IMR-90 (cell line): ENCODE data around the gene CFAP119. TPM values are rescaled to one million over a fixed set of nuclear protein-coding genes. Genes with fewer than 3 reads are reported as not detected.

Source experiments
- ATAC-seq: fragments of 200-7000 bp; cut with Tn5 transposase; 2 replicates; pipeline ENCODE4 v1.9.1; 2020; ENCODE audit warnings: low read depth, mild to moderate bottlenecking, moderate library complexity
- BruUV-seq: library from RNA; stranded (reverse); fragments of 400-500 nt; replicated peaks from 2 replicates; lab custom pipeline; 2021; lab: Mats Ljungman, UMichigan
- CTCF ChIA-PET: fragments of 300-600 bp; formaldehyde crosslinking; extraction: SDS; loops from one replicate; lab custom pipeline; 2021; ENCODE audit warnings: antibody characterized with exemption; lab: Yijun Ruan, JAX
- POLR2A ChIA-PET: fragments of 300-600 bp; sonication (Branson Sonifier 250); formaldehyde crosslinking; loops from one replicate; lab custom pipeline; 2022; ENCODE audit warnings: antibody characterized with exemption; ENCODE audit not compliant: unreplicated experiment; lab: Charles Lee
- DNase-seq: peaks from one replicate; pipeline ENCODE4 v3.0.0; 2013
- H2AFZ ChIP-seq: replicated peaks from 2 replicates; pipeline ENCODE3; 2013; ENCODE audit warnings: low read length, mild to moderate bottlenecking; ENCODE audit not compliant: poor library complexity
- H2AK5ac ChIP-seq: 2 replicates; pipeline ENCODE4 v1.6.1; 2013; ENCODE audit warnings: low read depth, low read length, inconsistent platforms
- H2AK9ac ChIP-seq: replicated peaks from 2 replicates; pipeline ENCODE3; 2013; ENCODE audit warnings: mild to moderate bottlenecking, low read depth, low read length, moderate library complexity; ENCODE audit not compliant: poor library complexity
- H2BK120ac ChIP-seq: 2 replicates; pipeline ENCODE4 v1.6.1; 2013; ENCODE audit warnings: low read depth, low read length, inconsistent platforms
- H2BK15ac ChIP-seq: 3 replicates; pipeline ENCODE4 v1.6.1; 2013; ENCODE audit warnings: low read depth, low read length, inconsistent platforms
- H2BK20ac ChIP-seq: 2 replicates; pipeline ENCODE4 v1.6.1; 2013; ENCODE audit warnings: low read depth, mild to moderate bottlenecking, inconsistent platforms, low read length, moderate library complexity
- H2BK5ac ChIP-seq: 2 replicates; pipeline ENCODE4 v1.6.1; 2013; ENCODE audit warnings: mild to moderate bottlenecking, low read depth, low read length, inconsistent platforms; ENCODE audit not compliant: poor library complexity, severe bottlenecking
- H3K14ac ChIP-seq: replicated peaks from 2 replicates; pipeline ENCODE4 v1.6.1; 2013; ENCODE audit warnings: low read depth, low read length, inconsistent platforms
- H3K18ac ChIP-seq: 2 replicates; pipeline ENCODE4 v1.6.1; 2013; ENCODE audit warnings: low read depth, low read length, control low read depth
- H3K23ac ChIP-seq: 2 replicates; pipeline ENCODE4 v1.6.1; 2013; ENCODE audit warnings: low read depth, low read length, inconsistent platforms
- H3K27ac ChIP-seq: 2 replicates; pipeline ENCODE4 v1.5.1; 2013; ENCODE audit warnings: mild to moderate bottlenecking, control low read depth, low read length; ENCODE audit not compliant: insufficient read depth
- H3K27me3 ChIP-seq: 2 replicates; pipeline ENCODE4 v1.6.1; 2013; ENCODE audit warnings: low read length; ENCODE audit not compliant: control insufficient read depth, insufficient read depth
- H3K36me3 ChIP-seq: 2 replicates; pipeline ENCODE4 v1.6.1; 2013; ENCODE audit warnings: low read length, mixed read lengths; ENCODE audit not compliant: control insufficient read depth, insufficient read depth
- H3K4ac ChIP-seq: 2 replicates; pipeline ENCODE4 v1.6.1; 2013; ENCODE audit warnings: low read depth, low read length, inconsistent platforms
- H3K4me1 ChIP-seq: 2 replicates; pipeline ENCODE4 v1.6.1; 2013; ENCODE audit warnings: low read length, mixed read lengths; ENCODE audit not compliant: control insufficient read depth, insufficient read depth
- H3K4me2 ChIP-seq: 2 replicates; pipeline ENCODE4 v1.6.1; 2013; ENCODE audit warnings: low read depth, mild to moderate bottlenecking, control low read depth, low read length, moderate library complexity
- H3K4me3 ChIP-seq: 2 replicates; pipeline ENCODE4 v1.5.1; 2013; ENCODE audit warnings: low read depth, mild to moderate bottlenecking, control low read depth, low read length, moderate library complexity; ENCODE audit not compliant: insufficient read depth
- H3K56ac ChIP-seq: 2 replicates; pipeline ENCODE4 v1.6.1; 2013; ENCODE audit warnings: low read length, inconsistent platforms; ENCODE audit not compliant: insufficient read depth; ENCODE audit errors: extremely low read depth
- H3K79me1 ChIP-seq, 2 experiments: 2 replicates each; pipeline ENCODE4 v1.6.1; 2013; ENCODE audit warnings: low read length in 2 of 2, inconsistent platforms in 1 of 2, low read depth in 1 of 2
- H3K9ac ChIP-seq: 2 replicates; pipeline ENCODE4 v1.6.1; 2013; ENCODE audit warnings: low read depth, low read length, control low read depth
- H3K9me1 ChIP-seq: 2 replicates; pipeline ENCODE4 v1.6.1; 2013; ENCODE audit warnings: low read length, inconsistent platforms; ENCODE audit not compliant: insufficient read depth
- H3K9me3 ChIP-seq: 2 replicates; pipeline ENCODE4 v1.6.1; 2013; ENCODE audit warnings: low read length; ENCODE audit not compliant: control insufficient read depth, insufficient read depth
- H4K20me1 ChIP-seq: 2 replicates; pipeline ENCODE4 v1.6.1; 2013; ENCODE audit warnings: low read length, inconsistent platforms; ENCODE audit not compliant: insufficient read depth
- H4K5ac ChIP-seq: 2 replicates; pipeline ENCODE4 v1.6.1; 2013; ENCODE audit warnings: mild to moderate bottlenecking, low read depth, low read length, control low read depth
- H4K8ac ChIP-seq, 2 experiments: 2 replicates each; pipeline ENCODE4 v1.6.1; 2013; ENCODE audit warnings: low read depth in 2 of 2, low read length in 2 of 2, control low read depth in 1 of 2, inconsistent platforms in 1 of 2
- H4K91ac ChIP-seq: 2 replicates; pipeline ENCODE4 v1.6.1; 2013; ENCODE audit warnings: low read depth, low read length, inconsistent platforms; ENCODE audit not compliant: insufficient read depth
- CHD1 ChIP-seq: IDR thresholded peaks from 2 replicates; pipeline ENCODE4 v1.6.1; 2012; ENCODE audit warnings: low read depth, low read length, improper control_type of control experiment
- CTCF ChIP-seq: conservative IDR thresholded peaks from 2 replicates; pipeline ENCODE4 v1.5.1; 2012; ENCODE audit warnings: mild to moderate bottlenecking, low read depth, low read length, improper control_type of control experiment
- MAZ ChIP-seq: IDR thresholded peaks from 2 replicates; pipeline ENCODE4 v1.6.1; 2012; ENCODE audit warnings: low read depth, mild to moderate bottlenecking, low read length, improper control_type of control experiment, moderate library complexity, borderline replicate concordance
- MXI1 ChIP-seq: IDR thresholded peaks from 2 replicates; pipeline ENCODE4 v1.6.1; 2012; ENCODE audit warnings: low read depth, mild to moderate bottlenecking, low read length, moderate library complexity, borderline replicate concordance
- POLR2A ChIP-seq: IDR thresholded peaks from 2 replicates; pipeline ENCODE4 v1.6.1; 2012; ENCODE audit warnings: mild to moderate bottlenecking, low read depth, low read length
- RAD21 ChIP-seq: IDR thresholded peaks from 2 replicates; pipeline ENCODE4 v1.6.1; 2012; ENCODE audit warnings: low read length, improper control_type of control experiment
- RFX5 ChIP-seq: IDR thresholded peaks from 2 replicates; pipeline ENCODE4 v1.8.0; 2012; ENCODE audit warnings: low read depth, mild to moderate bottlenecking, low read length, moderate library complexity
- USF2 ChIP-seq: fragments of 150-350 bp; IDR thresholded peaks from 2 replicates; pipeline ENCODE4 v1.6.1; 2017; ENCODE audit warnings: mild to moderate bottlenecking, antibody characterized with exemption, low read length, low read depth
- WGBS, 2 experiments: methylation state at CpG; one replicate each; pipeline versions ENCODE4 v1.1.5 to v1.1.7; 2013; ENCODE audit warnings: missing lambda C conversion rate in 2 of 2; ENCODE audit not compliant: insufficient read length in 1 of 2; ENCODE audit errors: extremely low coverage in 2 of 2; 5-methylcytosine and 5-hydroxymethylcytosine counted together
- dilution Hi-C: fragments of 300-500 bp; cut with HindIII; formaldehyde crosslinking; loops from one replicate; pipeline ENCODE4 v1.14.3; 2018; ENCODE audit warnings: low sequenced_read_pairs; ENCODE audit not compliant: unreplicated experiment
- in situ Hi-C: fragments of 300-500 bp; cut with MboI; formaldehyde crosslinking; loops from 3 replicates; pipeline ENCODE4 v1.14.3; 2019; ENCODE audit warnings: low sequenced_read_pairs, inconsistent platforms, mixed read lengths
- intact Hi-C: fragments of 100-400 bp; cut with micrococcal nuclease; formaldehyde crosslinking; loops from 2 replicates; pipeline ENCODE4 v1.10.0; 2022
- polyA plus RNA-seq, 3 experiments: library from polyadenylated mRNA; depleted of rRNA; stranded (reverse); fragments of >200 nt; gene quantifications; 2 replicates each; pipeline ENCODE4 v1.2.3, GENCODE V29; 2012; ENCODE audit warnings: low replicate concordance in 1 of 3
- total RNA-seq: library from RNA; depleted of rRNA; stranded (reverse); fragments of >200 nt; gene quantifications from 2 replicates; pipeline ENCODE4 v1.2.3, GENCODE V29; 2012
- TF ChIP-seq, protein P1 (sequence below): fragments of 150-350 bp; IDR thresholded peaks from 2 replicates; pipeline ENCODE4 v1.6.1; 2016; ENCODE audit warnings: low read depth, mild to moderate bottlenecking, low read length, moderate library complexity, borderline replicate concordance

The CFAP119 gene
- total and polyA plus RNA-seq, 2 of the 4 experiments (the other 2 are of a cell fraction), result 0.90 to 7.6 TPM

DNA sequence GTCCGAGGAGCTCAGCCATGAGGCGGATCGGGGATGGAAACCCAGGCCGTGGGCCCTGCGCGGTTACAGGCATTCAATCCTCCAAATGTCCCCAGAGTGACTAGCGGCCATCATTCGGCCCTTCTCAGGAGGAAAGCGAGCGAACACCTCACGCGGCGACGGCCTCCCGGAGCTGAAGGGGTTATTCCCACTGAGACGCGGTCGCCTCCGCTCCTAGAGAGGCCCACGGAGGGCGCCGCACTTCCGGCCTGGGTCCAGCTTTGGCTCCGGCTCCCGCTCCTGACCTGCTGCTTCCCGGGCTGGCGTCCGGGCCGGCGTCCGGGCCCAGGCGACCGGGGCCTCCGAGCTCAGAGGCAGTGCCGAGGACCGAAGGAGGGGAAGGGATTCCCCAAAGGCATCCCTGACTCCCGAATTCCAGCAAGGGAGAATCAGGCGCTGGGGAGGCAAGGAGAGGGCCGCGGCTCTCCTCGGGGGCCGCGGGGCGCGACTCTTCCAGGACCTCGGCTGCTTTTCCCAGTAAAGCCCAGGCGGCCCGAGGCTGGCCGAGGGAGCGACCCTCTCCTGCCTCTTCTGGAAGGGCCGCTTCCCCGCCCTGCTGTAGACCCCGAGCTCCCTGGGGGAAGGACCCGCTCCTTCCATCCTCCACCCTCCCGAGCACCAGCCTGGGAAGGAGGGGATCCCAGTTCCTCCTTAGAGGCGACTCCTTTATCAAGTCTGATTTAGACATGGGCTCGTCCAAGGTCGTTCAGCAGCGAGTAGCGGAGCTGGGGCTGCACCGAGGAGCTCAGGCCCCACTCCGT, 43.7 kb upstream of the CFAP119 start:
- Histone ChIP-seq H3K4me2 (peak overlapping the region; percentile 99), H3K56ac (peak overlapping the region; percentile 78), H4K91ac (peak overlapping the region; percentile 92), H3K79me1 (peaks cover 8 to 15% of the 10 kb centered on the region in 2 experiments; a peak in 3 of 4 replicates), H2BK5ac (peak overlapping the region; percentile 77), H2AK9ac (peak overlapping the region; percentile 94), H4K8ac (peak overlapping the region; percentile 99 to 100), H2AK5ac (peak overlapping the region; percentile 82), H3K9me1 (peaks cover 8% of the 10 kb centered on the region; the same call in 1 of the 2 replicates), H2BK20ac (no peak overlapping the region), H2AFZ (peak overlapping the region; percentile 96), H2BK120ac (peak overlapping the region; percentile 79), H4K5ac (peak overlapping the region; percentile 100), H3K27ac (peak overlapping the region; percentile 85), H3K27me3 (no peaks in the 10 kb centered on the region), H3K4me3 (peak overlapping the region; percentile 76), H4K20me1 (no peaks in the 10 kb centered on the region), H3K4me1 (peaks cover 8% of the 10 kb centered on the region), H3K18ac (peak overlapping the region; percentile 91), H3K9me3 (no peaks in the 10 kb centered on the region), H3K4ac (peak overlapping the region; percentile 93), H3K14ac (peak overlapping the region; percentile 97), H3K36me3 (no peaks in the 10 kb centered on the region), H3K9ac (peak overlapping the region; percentile 89), H2BK15ac (peak overlapping the region; percentile 46; the same call in 1 of the 3 replicates), H3K23ac (peak overlapping the region; percentile 92)
- POLR2A ChIA-PET, result interaction anchor here (0.7 to 2.1 kb wide), 4 partner anchors 8 to 70 kb away, joined by 3 to 13 read pairs (median 8); partner anchors contain the start of gene ZNF629
- ATAC-seq (peak; percentile 96), DNase-seq (peak; percentile 74)
- dilution Hi-C loops (no loop called here), in situ Hi-C loops (no loop called here), intact Hi-C loops (loop anchor here (1.0 to 2.0 kb wide), 2 partner anchors 18 to 69 kb away; partner anchors contain the start of gene ZNF629)
- no peak for TF ChIP-seq RAD21
- TF ChIP-seq MAZ, result peak; percentile 82; the same call in 1 of the 2 replicates
- no peak for TF ChIP-seq USF2
- TF ChIP-seq CTCF, result no peak
- TF ChIP-seq RFX5, result no peak
- no peak for TF ChIP-seq CHD1
- peak; percentile 46; the same call in 1 of the 2 replicates for TF ChIP-seq MXI1
- TF ChIP-seq, protein P1, sequence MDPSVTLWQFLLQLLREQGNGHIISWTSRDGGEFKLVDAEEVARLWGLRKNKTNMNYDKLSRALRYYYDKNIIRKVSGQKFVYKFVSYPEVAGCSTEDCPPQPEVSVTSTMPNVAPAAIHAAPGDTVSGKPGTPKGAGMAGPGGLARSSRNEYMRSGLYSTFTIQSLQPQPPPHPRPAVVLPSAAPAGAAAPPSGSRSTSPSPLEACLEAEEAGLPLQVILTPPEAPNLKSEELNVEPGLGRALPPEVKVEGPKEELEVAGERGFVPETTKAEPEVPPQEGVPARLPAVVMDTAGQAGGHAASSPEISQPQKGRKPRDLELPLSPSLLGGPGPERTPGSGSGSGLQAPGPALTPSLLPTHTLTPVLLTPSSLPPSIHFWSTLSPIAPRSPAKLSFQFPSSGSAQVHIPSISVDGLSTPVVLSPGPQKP, result peak; percentile 24; the same call in 1 of the 2 replicates
- TF ChIP-seq POLR2A, result peak; percentile 82
- WGBS, 2 experiments, result 5% methylated on average over 20 of the region's 62 CpGs; no CpG with 5 or more reads in 1 of the 2 experiments
- CTCF ChIA-PET, result interaction anchor here (0.5 to 1.4 kb wide), 4 partner anchors 12 to 104 kb away, joined by 3 to 9 read pairs (median 4); no protein-coding TSS in a partner anchor
- no TSS peak for BruUV-seq
